NOMO-1 treated with dmso at 0.1 percent for 144 hours (cell line): ENCODE data around the gene TSNAXIP1.
A peak's percentile ranks its signal among the peaks of the same experiment; 100 is the strongest.

Source experiments
- DNase-seq: peaks from one replicate; lab custom pipeline; 2025; ENCODE audit not compliant: unreplicated experiment; lab: John Stamatoyannopoulos, UW

The TSNAXIP1 gene, protein sequence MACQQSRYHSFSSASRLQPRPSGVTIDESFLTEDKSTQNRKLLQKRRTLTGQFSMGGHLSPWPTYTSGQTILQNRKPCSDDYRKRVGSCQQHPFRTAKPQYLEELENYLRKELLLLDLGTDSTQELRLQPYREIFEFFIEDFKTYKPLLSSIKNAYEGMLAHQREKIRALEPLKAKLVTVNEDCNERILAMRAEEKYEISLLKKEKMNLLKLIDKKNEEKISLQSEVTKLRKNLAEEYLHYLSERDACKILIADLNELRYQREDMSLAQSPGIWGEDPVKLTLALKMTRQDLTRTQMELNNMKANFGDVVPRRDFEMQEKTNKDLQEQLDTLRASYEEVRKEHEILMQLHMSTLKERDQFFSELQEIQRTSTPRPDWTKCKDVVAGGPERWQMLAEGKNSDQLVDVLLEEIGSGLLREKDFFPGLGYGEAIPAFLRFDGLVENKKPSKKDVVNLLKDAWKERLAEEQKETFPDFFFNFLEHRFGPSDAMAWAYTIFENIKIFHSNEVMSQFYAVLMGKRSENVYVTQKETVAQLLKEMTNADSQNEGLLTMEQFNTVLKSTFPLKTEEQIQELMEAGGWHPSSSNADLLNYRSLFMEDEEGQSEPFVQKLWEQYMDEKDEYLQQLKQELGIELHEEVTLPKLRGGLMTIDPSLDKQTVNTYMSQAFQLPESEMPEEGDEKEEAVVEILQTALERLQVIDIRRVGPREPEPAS

GRCh38 chr16:67806428-67807147, at the start of gene TSNAXIP1, which contains the start of gene RANBP10:
TSS of gene TSNAXIP1 (plus strand) at chr16:67806889. CDS start at chr16:67807150, 261 bp downstream.
TSS of gene RANBP10 (minus strand) at chr16:67806560. CDS start at chr16:67806536, 24 bp downstream.
- peak; percentile 100 for DNase-seq

DNA sequence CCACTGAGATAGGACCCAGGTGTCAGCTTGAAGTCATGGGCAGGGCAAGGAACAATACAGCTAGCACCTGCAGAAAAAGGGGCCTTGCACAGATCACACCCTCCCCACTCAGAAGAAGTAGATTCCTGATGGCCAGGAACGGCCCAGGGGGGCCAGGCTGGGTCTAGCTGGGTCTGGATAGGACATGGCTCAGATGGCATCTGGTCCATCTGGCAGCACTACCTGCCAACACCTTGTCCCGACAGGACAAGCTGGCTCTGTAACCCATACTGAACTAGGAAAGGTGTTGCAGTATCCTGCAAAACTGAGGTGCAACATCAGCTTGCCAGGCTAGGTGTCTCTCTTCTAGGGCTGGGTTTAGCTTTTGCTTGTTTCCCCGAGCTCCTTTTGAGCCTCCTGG, 48.7 kb upstream of the TSNAXIP1 start:
- no peak for DNase-seq

DNA sequence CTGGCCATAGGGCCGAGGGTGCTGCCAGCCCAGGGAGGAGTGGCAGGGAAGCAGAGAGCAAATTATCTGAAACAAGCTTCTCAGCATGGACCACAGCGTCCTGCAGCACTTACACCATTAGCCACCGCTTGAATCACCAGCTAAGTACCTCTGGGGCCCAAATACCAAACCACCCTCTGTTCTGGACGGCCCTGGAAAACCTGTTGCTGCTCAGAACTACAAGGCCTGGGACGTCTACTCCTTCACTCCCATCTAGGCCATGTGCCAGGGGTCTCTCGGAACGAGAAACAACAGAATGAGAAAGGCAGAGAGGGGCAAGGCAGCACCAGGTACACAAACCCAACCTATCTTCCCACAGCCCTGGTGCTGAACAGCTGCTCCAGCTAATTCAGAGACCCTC, 47.7 kb upstream of the TSNAXIP1 start:
- no peak for DNase-seq

GRCh38 chr16:67760206-67760955, 46.3 kb upstream of the TSNAXIP1 start:
- DNase-seq: no peak

DNA sequence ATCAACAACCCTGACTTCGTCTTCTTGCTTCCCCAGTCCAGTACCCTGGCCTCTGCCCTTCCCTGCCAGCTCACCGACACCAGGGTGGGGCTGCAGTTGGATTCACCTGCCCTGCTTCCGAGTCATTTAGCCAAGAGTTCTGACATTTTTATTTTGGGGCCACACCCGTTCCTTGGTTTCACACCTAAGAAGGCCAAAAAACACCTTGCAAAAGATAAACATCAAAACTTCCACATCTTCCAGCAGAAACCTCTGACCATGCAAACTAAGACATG, 45.8 kb upstream of the TSNAXIP1 start:
- no peak for DNase-seq

DNA sequence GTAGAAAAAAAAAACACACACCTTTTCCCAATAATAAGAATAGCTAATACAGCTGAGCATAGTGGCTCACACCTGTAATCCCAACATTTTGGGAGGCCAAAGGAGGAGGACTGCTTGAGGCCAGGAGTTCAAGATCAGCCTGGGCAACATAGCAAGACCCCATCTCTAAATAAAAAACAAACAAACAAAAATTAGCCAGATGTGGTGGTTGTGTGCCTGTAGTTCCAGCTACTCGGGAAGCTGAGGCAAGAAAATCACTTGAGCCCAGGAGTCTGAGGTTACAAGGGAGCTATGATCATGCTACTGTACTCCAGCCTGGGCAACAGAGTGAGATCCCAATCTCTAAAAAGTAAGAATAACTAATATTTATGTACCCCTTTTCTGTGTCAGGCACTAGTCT, 44.8 kb upstream of the TSNAXIP1 start:
- DNase-seq: no peak

DNA sequence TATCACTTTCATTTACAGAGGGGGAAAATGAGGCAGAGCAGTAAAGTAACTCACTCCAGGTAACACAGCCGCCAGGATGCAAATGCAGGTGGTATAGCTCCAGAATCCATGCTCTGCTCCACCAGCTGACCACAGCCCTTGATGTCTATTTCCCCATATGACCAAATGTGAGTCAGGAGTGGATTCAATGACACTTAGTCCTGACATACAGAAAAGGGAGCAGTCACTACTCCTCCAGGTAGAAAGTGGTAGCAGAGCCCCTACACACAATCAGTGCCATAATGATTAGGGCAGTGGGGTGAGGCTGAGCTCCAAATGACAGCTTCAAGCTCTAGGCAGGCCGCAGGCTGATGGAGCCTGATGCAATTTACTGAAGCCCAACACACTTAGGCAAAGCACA, 44.3 kb upstream of the TSNAXIP1 start:
- DNase-seq: no peak

GRCh38 chr16:67763066-67763465, 43.6 kb upstream of the TSNAXIP1 start:
- DNase-seq: no peak

DNA sequence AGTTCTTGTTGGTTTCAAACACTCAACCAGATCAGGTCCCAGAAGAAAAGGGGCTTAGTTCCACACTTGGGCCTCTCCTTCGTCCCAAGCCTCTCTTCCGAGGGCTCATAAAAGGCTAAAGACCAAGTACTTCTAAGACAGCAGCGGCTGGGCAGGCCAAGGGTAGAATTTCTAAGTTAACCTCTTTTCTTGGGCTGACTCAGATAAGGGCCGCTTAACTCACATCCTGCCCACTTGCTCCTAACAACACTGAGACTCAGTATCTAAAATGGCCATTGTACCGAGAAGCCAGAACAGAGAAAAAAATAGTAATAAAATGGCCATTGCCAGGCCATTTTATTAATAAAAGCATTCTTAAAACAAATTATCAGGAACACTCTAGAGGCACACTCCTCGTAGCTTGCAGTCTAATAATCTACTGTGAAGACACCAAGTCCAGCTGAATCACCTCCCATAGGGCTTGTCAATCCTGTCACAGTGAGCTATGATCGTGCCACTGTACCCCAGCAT, 42.5 kb upstream of the TSNAXIP1 start:
- DNase-seq: no peak

- DNase-seq: no peak
Observed at GRCh38 chr16:67766291-67766690, 40.4 kb upstream of the TSNAXIP1 start.

DNA sequence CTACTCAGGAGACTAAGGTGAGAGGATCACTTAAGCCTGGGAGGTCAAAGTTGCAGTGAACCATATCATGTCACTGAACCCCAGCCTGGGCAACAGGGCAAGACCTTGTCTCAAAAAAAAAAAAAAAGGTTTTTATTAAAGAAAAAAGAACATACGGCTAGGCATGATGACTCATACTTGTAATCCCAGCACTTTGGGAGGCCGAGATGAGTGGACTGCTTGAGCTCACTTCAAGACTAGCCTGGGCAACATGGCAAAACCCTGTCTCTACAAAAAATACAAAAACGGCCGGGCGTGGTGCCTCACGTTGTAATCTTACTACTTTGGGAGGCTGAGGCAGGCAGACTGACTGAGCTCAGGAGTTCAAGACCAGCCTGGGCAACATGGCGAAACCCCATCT, 38.7 kb upstream of the TSNAXIP1 start:
- no peak for DNase-seq

- DNase-seq: no peak
Observed at GRCh38 chr16:67770346-67770991, 36.2 kb upstream of the TSNAXIP1 start.

DNA sequence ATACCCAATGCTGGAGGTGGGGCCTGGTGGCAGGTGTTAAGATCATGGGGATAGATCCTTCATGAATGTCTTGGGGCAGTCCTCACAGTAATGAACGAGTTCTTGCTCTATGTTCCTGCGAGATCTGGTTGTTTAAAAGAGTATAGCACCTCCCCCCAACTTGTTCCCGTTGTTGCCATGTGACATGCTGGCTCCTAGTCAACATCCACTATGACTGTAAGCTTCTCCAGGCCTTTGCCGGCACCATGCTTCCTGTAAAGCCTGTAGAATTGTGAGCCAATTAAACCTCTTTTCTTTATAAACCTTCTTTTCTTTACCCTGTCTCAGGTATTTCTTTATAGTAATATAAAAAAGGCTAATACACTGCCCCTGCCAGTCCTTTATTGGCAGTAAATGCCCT, 33.6 kb upstream of the TSNAXIP1 start:
- no peak for DNase-seq

- no peak for DNase-seq
Observed at GRCh38 chr16:67773569-67774456, 32.9 kb upstream of the TSNAXIP1 start.

DNA sequence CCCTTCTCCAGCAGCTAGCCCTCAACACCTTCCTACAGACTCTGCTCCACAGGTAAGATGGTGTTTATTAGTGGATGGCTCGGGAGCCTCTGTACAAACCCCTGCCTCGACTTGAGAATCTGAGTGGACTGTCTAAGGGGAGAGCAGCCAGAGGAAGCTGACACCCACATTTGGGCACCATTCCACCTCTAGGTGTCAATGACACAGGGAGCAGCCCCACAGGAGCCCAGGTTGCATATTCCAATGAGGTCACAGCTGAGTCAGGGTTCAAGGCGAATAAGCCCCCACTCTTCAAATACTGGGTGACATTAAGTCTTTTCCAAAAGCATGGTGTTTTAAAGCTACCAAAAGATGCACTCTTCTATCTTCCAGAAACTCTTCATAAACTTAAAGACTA, 32.2 kb upstream of the TSNAXIP1 start:
- no peak for DNase-seq

DNA sequence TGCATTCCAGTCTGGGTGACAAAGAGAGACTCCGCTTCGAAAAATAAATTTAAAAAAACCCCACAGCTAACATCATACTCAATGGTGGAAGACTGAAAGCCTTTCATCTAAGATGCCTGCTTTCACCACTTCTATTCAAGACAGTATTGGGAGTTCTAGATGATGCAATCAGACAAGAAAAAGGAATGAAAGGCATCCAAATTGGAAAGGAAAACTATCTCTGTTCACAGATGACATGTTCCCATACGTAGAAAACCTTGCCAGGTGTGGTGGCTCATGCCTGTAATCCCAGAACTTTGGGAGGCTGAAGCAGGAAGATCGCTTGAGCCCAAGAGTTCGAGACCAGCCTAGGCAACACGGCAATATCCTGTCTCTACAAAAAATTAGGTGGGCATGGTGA, 31.4 kb upstream of the TSNAXIP1 start:
- no peak for DNase-seq

- DNase-seq: no peak
Observed at GRCh38 chr16:67779256-67780014, 27.3 kb upstream of the TSNAXIP1 start.

DNA sequence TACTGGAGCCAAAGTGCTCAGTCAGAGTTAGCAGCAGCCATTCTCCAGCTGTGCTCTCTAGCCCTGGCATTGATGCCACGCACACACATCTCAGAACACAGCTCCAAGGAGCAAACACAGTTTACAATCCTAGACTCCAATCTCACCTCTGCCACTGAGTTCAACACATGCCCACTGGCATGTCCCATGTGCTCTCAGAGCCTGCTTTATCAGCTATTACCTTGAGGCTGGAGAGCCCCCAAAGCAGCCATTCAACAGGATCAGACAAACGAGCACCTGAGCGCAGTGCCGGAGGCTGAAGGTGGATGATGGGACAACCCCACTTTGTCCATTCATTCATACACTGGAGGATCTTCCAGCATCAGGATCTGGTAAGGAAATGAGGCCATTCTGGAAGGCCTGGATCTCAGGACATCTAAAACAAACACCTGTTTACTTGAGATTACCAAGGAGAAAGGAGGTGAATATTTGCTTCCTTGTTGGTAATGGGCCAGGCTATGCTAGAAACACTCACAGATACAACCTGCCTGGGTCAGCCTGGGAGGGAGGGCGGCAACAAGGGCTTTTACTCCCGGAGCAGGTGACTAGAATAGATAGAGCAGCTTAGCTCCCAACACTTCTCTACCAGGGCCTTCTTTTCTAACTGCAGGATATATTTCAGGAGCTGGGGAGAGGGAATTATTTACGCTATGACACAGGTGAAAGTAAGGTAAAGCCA, 25.7 kb upstream of the TSNAXIP1 start:
- no peak for DNase-seq
